Measurements from ENCODE around the gene PLG.
"Not testable (repeated sequence)": the region's sequence is repeated elsewhere in the genome, so short reads cannot be mapped to it uniquely, and the experiment has no call there.

PLG gene

GRCh38 chr6:160801418-160801817 is 99.4 kb downstream of the PLG start:
- no peak for DNase-seq (ENCODE audit: low read depth)
- TF ChIP-seq, protein P1, sequence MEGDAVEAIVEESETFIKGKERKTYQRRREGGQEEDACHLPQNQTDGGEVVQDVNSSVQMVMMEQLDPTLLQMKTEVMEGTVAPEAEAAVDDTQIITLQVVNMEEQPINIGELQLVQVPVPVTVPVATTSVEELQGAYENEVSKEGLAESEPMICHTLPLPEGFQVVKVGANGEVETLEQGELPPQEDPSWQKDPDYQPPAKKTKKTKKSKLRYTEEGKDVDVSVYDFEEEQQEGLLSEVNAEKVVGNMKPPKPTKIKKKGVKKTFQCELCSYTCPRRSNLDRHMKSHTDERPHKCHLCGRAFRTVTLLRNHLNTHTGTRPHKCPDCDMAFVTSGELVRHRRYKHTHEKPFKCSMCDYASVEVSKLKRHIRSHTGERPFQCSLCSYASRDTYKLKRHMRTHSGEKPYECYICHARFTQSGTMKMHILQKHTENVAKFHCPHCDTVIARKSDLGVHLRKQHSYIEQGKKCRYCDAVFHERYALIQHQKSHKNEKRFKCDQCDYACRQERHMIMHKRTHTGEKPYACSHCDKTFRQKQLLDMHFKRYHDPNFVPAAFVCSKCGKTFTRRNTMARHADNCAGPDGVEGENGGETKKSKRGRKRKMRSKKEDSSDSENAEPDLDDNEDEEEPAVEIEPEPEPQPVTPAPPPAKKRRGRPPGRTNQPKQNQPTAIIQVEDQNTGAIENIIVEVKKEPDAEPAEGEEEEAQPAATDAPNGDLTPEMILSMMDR (IDR thresholded peaks at IDR 0.05; ENCODE audit: control insufficient read depth, extremely low read depth, insufficient read depth) = no peak
- no peak overlapping the region for H3K4me3 ChIP-seq (ENCODE audit: low read depth, low read length)

DNA sequence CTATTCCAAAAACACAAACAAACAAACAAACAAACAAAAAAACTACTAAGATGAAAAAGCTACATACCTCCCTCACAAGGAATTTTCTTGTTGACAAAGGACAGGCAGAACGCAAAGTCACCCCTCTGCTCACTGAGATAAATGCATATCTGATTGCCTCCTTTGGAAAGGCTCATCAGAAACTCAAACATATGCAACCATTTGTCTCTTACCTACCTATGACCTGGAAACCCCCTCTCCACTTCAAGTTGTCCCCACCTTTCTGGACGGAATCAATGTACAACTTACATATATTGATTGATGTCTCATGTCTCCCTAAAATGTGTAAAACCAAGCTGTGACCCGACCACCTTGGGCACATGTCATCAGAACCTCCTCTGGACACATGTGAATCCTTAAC is 100.0 kb downstream of the PLG start:
- not testable (repeated sequence) for H3K4me3 ChIP-seq (ENCODE audit: low read depth, low read length); DNase-seq (ENCODE audit: low read depth)
